ENCODE measurements around the gene DYSF.
"Not testable (repeated sequence)": the region's sequence is repeated elsewhere in the genome, so short reads cannot be mapped to it uniquely, and the experiment has no call there.

The DYSF gene

DNA sequence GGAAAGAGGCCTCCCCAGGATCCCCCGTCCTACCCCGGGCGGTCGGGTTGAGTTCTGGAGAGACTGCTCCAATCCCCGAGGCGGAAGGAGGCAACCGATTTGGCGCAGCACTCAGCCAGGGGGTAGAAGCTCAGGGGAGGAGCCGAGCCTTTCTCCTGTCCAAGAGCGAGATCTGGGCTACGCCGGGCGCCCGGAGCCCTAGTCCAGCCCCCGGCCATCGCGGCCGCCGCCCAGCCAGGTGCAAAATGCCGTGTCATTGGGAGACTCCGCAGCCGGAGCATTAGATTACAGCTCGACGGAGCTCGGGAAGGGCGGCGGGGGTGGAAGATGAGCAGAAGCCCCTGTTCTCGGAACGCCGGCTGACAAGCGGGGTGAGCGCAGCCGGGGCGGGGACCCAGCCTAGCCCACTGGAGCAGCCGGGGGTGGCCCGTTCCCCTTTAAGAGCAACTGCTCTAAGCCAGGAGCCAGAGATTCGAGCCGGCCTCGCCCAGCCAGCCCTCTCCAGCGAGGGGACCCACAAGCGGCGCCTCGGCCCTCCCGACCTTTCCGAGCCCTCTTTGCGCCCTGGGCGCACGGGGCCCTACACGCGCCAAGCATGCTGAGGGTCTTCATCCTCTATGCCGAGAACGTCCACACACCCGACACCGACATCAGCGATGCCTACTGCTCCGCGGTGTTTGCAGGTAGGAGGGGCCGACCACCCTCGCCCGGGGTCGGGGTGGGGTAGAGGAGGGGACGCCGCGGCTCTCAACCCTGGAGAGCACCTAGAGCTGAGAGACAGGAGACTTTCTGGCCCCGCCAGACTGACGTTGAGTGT, at the start of gene DYSF:
Gene DYSF (plus strand): TSS at position 158 of the 817 bp plus-strand sequence.
- TF ChIP-seq, protein P1, sequence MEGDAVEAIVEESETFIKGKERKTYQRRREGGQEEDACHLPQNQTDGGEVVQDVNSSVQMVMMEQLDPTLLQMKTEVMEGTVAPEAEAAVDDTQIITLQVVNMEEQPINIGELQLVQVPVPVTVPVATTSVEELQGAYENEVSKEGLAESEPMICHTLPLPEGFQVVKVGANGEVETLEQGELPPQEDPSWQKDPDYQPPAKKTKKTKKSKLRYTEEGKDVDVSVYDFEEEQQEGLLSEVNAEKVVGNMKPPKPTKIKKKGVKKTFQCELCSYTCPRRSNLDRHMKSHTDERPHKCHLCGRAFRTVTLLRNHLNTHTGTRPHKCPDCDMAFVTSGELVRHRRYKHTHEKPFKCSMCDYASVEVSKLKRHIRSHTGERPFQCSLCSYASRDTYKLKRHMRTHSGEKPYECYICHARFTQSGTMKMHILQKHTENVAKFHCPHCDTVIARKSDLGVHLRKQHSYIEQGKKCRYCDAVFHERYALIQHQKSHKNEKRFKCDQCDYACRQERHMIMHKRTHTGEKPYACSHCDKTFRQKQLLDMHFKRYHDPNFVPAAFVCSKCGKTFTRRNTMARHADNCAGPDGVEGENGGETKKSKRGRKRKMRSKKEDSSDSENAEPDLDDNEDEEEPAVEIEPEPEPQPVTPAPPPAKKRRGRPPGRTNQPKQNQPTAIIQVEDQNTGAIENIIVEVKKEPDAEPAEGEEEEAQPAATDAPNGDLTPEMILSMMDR (IDR thresholded peaks at IDR 0.05; ENCODE audit: low read depth, low read length, poor library complexity, severe bottlenecking): no peak
- no peak for TF ChIP-seq EZH2phosphoT487 (IDR thresholded peaks at IDR 0.05; ENCODE audit: borderline replicate concordance, low read length)
- Histone ChIP-seq H3K4me1 (ENCODE audit: control insufficient read depth, low read length) (peaks cover 5% of the 10 kb centered on the region; the same call in 1 of the 2 replicates), H3K27me3 (ENCODE audit: control insufficient read depth, low read length) (peaks cover 10% of the 10 kb centered on the region; the same call in 1 of the 2 replicates), H3K27ac (ENCODE audit: low read depth, low read length) (no peak within 1 kb of the TSS), H3K9me2 (replicated peaks; ENCODE audit: control insufficient read depth, low read length) (no peaks in the 10 kb centered on the region), H3F3A (ENCODE audit: control insufficient read depth, insufficient read depth) (no peaks in the 10 kb centered on the region), H3K4me3 (ENCODE audit: low read length) (no peak within 1 kb of the TSS), H3K4me2 (ENCODE audit: low read length) (no peak within 1 kb of the TSS), H3K9me3 (ENCODE audit: control insufficient read depth, insufficient read depth, low read length) (no peaks in the 10 kb centered on the region), H3K79me2 (ENCODE audit: control insufficient read depth, low read length) (no peaks in the 10 kb centered on the region), H4K20me1 (ENCODE audit: control insufficient read depth, insufficient read depth, low read depth, low read length) (0 out of 2 replicates have a peak, but pooled peaks cover 2% of the 10 kb centered on the region), H3K36me3 (ENCODE audit: control insufficient read depth, low read length) (no peaks in the 10 kb centered on the region)

DNA sequence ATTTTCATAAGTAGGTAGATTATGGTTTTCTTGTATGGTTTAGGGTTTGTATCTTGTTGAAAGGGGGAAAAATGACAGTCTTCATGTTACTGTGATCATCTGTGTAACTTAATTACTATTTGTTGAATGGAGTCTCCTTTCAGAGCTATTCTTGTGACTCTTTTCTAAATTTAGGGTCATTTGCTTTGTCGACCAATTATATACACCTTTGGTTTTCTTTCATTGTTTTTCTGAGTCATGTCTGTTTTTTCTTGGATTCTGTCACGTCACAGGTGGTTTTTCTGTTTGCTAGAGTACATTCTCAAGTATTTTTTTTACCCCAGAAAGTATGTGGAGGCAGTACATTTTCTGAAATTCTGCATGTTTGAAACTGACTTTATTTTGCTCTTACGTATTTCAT, 43.8 kb upstream of the DYSF start:
- TF ChIP-seq, protein P1 (IDR thresholded peaks at IDR 0.05; ENCODE audit: low read depth, low read length, poor library complexity, severe bottlenecking): no peak
- no peak for TF ChIP-seq EZH2phosphoT487 (IDR thresholded peaks at IDR 0.05; ENCODE audit: borderline replicate concordance, low read length)
- no peaks in the 10 kb centered on the region for H3K9me3 ChIP-seq (ENCODE audit: control insufficient read depth, insufficient read depth, low read length)
- H3K9me2 ChIP-seq (replicated peaks; ENCODE audit: control insufficient read depth, low read length): no peaks in the 10 kb centered on the region
- no peak overlapping the region for H3K4me3 ChIP-seq (ENCODE audit: low read length)
- H3K36me3 ChIP-seq (ENCODE audit: control insufficient read depth, low read length): peaks cover 58% of the 10 kb centered on the region
- no peaks in the 10 kb centered on the region for H4K20me1 ChIP-seq (ENCODE audit: control insufficient read depth, insufficient read depth, low read depth, low read length)
- H3K27ac ChIP-seq (ENCODE audit: low read depth, low read length): no peak overlapping the region
- H3K27me3 ChIP-seq (ENCODE audit: control insufficient read depth, low read length): no peaks in the 10 kb centered on the region
- no peak overlapping the region for H3K4me2 ChIP-seq (ENCODE audit: low read length)
- no peaks in the 10 kb centered on the region for H3K79me2 ChIP-seq (ENCODE audit: control insufficient read depth, low read length)
- no peaks in the 10 kb centered on the region for H3F3A ChIP-seq (ENCODE audit: control insufficient read depth, insufficient read depth)
- no peaks in the 10 kb centered on the region for H3K4me1 ChIP-seq (ENCODE audit: control insufficient read depth, low read length)

DNA sequence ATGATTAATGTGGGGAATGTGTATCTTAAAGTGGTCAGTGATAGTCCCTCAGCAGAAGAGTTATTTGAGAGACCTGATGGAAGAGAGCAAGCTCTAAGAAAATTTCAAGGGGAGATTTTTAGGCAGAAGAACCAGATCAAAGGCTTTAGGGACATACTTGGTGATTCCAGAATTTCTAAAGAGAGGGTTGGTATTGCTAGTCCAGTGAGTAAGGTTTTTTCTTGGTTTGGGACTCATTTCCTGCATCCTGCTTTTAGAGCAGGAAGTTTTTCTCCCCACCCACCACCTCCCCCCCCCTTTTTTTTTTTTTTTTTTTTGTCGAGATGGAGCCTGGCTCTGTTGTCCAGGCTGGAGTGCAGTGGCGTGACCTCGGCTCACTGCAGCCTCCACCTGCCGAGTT, 42.7 kb upstream of the DYSF start:
- Histone ChIP-seq H4K20me1 (ENCODE audit: control insufficient read depth, insufficient read depth, low read depth, low read length) (no peaks in the 10 kb centered on the region), H3K9me3 (ENCODE audit: control insufficient read depth, insufficient read depth, low read length) (no peaks in the 10 kb centered on the region), H3K27ac (ENCODE audit: low read depth, low read length) (no peak overlapping the region), H3K4me1 (ENCODE audit: control insufficient read depth, low read length) (no peaks in the 10 kb centered on the region), H3K4me2 (ENCODE audit: low read length) (no peak overlapping the region), H3K79me2 (ENCODE audit: control insufficient read depth, low read length) (no peaks in the 10 kb centered on the region), H3K9me2 (replicated peaks; ENCODE audit: control insufficient read depth, low read length) (no peaks in the 10 kb centered on the region), H3K36me3 (ENCODE audit: control insufficient read depth, low read length) (peaks cover 48% of the 10 kb centered on the region), H3F3A (ENCODE audit: control insufficient read depth, insufficient read depth) (no peaks in the 10 kb centered on the region), H3K27me3 (ENCODE audit: control insufficient read depth, low read length) (no peaks in the 10 kb centered on the region), H3K4me3 (ENCODE audit: low read length) (no peak overlapping the region)
- TF ChIP-seq, protein P1 (IDR thresholded peaks at IDR 0.05; ENCODE audit: low read depth, low read length, poor library complexity, severe bottlenecking): no peak
- TF ChIP-seq EZH2phosphoT487 (IDR thresholded peaks at IDR 0.05; ENCODE audit: borderline replicate concordance, low read length): no peak

DNA sequence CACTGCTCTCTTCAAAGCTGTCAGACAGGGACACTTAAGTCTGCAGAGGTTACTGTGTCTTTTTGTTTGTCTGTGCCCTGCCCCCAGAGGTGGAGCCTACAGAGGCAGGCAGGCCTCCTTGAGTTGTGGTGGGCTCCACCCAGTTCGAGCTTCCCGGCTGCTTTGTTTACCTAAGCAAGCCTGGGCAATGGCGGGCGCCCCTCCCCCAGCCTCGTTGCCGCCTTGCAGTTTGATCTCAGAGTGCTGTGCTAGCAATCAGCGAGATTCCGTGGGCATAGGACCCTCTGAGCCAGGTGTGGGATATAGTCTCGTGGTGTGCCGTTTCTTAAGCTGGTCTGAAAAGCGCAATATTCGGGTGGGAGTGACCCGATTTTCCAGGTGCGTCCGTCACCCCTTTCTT, 36.5 kb upstream of the DYSF start:
- not testable (repeated sequence) for H3K79me2 ChIP-seq (ENCODE audit: control insufficient read depth, low read length); H3K4me3 ChIP-seq (ENCODE audit: low read length); H3K27me3 ChIP-seq (ENCODE audit: control insufficient read depth, low read length); H4K20me1 ChIP-seq (ENCODE audit: control insufficient read depth, insufficient read depth, low read depth, low read length); H3K27ac ChIP-seq (ENCODE audit: low read depth, low read length); H3K9me2 ChIP-seq (replicated peaks; ENCODE audit: control insufficient read depth, low read length); H3K9me3 ChIP-seq (ENCODE audit: control insufficient read depth, insufficient read depth, low read length); H3K4me2 ChIP-seq (ENCODE audit: low read length); H3F3A ChIP-seq (ENCODE audit: control insufficient read depth, insufficient read depth); H3K4me1 ChIP-seq (ENCODE audit: control insufficient read depth, low read length)
- H3K36me3 ChIP-seq (ENCODE audit: control insufficient read depth, low read length): peaks cover 24% of the 10 kb centered on the region
